HG03575 (cell line): Measurements from ENCODE around the gene USP50.
"Not testable (repeated sequence)": the region's sequence is repeated elsewhere in the genome, so short reads cannot be mapped to it uniquely, and the experiment has no call there.

Experiments used
- ATAC-seq: cut with Tn5 transposase; IDR thresholded peaks from one replicate; pipeline ENCODE4 v1.9.1; 2021; ENCODE audit not compliant: unreplicated experiment, insufficient number of reproducible peaks, low FRiP score; ENCODE audit errors: extremely low read depth

The USP50 gene

DNA sequence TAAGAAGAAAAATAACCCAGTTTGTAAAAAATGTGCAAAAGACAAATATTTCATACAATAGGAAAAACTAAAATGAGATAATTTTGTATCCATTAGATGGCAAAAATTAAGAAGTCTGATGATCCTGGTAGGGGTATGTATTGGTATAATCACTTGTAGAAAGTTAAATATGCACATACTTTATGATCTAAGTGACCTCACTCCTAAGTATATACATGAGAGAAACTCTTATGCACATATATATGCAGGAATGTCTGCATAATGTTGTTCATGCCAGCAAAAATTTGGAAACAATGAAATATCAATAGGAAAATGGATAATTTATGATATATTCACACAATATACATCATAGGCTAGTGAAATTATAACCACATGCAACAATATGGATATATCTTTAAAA is 33.5 kb downstream of the USP50 start:
- ATAC-seq: no peak

- ATAC-seq: no peak
Measured at GRCh38 chr15:50506121-50506520, 40.3 kb downstream of the USP50 start.

GRCh38 chr15:50505656-50506055 is 40.8 kb downstream of the USP50 start:
- not testable (repeated sequence) for ATAC-seq

GRCh38 chr15:50503144-50503543 is 43.3 kb downstream of the USP50 start:
- no peak for ATAC-seq

DNA sequence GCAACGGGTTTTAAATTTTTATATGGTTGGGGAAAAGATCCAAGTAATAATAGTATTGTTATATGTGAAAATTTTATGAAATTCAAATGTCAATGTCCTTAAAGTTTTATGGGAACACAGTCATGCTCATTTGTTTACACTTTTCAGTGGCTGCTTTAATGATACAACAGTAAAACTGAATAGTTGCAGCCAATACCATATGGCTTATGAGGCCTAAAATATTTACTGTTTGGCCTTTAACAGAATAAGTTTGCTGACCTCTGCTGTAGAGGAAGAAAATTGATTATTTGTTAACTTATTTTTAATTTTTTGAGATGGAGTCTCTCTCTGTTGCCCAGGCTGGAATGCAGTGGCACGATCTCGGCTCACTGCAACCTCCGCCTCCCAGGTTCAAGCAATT is 44.7 kb downstream of the USP50 start:
- ATAC-seq: no peak

DNA sequence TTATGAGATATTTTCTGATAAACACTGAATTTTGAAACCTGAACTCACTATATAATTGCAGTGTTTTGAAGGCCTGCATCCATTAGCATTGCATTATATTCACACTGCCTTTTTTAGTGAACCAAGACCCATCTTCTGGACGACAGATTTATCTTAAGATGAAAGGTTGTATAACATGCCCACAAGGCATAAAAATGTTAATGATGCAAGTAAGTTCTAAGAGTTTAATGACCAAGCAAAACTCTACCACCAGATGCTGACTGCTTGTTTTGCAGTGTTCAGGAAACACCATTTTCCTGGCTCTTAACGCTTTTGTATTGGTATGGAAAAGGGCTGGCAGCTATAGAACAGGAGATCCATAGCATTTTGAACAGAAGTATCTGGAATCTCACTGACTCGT is 46.1 kb downstream of the USP50 start:
- no peak for ATAC-seq

DNA sequence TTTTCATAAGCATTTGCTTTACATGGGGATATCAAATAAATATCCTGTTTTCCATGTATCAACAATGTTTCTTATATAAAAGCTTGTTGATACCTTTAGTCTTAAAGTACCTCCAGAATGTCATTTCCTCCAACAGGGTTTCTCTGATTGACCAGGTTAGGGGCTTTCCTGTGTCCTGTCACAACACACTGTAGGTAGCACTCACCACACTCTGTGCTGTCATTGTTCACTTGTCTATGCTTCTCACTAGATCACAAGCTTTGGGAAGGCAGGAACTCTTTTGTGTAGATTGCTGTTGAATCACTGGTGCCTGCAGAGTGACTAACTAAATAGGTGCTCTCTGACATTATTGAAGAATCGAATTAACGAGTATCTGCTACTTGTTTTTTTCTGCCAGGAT is 49.8 kb downstream of the USP50 start:
- no peak for ATAC-seq

DNA sequence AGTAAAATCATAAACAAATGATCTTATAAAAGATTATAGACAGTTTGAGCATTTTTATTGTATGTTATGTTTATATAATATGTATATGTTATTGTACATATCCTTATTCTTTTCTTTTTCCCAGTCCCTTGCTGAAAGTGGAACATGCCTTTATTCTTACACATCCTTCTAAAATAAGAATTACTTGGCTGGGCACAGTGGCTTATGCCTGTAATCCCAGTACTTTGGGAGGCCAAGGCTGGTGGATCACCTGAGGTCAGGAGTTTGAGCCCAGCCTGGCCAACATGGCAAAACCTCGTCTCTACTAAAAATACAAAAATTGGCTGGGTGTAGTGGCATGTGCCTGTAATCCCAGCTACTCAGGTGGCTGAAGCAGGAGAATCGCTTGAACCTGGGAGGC is 51.9 kb downstream of the USP50 start:
- ATAC-seq: not testable (repeated sequence)

GRCh38 chr15:50493625-50494024 is 52.8 kb downstream of the USP50 start:
- ATAC-seq: no peak

GRCh38 chr15:50487287-50487686 is 59.2 kb downstream of the USP50 start:
- ATAC-seq: no peak

- no peak for ATAC-seq
Measured at GRCh38 chr15:50485389-50485788, 61.1 kb downstream of the USP50 start.

DNA sequence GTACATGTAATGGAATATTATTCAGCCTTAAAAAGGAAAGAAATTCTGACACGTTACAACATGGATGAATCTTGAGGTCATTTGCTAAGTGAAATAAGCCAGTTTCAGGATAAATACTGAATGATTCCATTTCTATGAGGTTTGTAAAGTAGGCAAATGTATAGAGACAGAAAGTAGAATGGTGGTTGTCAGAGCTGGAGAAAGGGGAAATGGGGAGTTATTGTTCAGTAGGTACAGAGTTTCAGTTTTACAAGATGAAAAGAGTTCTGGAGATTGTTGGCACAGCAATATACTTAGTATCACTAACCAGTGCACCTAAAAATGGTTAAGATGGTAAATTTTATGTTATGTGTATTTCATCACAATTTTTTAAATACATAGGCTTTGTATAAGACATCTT is 61.7 kb downstream of the USP50 start:
- no peak for ATAC-seq

GRCh38 chr15:50476143-50476542 is 70.3 kb downstream of the USP50 start:
- no peak for ATAC-seq

DNA sequence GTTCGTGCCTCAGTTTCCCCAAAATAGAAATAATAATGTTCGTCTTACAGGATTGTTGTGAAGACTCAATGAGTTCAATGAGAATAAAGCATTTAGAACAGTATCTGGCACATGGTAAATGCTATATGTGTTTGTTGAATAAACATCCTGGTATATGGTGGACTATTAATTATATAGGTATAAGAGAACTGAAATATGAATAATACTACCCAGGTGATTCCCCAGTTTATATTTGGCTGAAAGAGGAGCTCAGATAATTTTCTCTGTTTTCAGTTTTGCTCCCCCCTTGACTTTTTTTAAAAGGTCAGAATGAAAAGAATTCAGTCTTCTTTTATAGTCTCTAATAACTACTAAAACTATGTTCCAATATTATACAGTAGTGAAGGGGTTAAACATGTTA is 75.4 kb downstream of the USP50 start:
- ATAC-seq: no peak

DNA sequence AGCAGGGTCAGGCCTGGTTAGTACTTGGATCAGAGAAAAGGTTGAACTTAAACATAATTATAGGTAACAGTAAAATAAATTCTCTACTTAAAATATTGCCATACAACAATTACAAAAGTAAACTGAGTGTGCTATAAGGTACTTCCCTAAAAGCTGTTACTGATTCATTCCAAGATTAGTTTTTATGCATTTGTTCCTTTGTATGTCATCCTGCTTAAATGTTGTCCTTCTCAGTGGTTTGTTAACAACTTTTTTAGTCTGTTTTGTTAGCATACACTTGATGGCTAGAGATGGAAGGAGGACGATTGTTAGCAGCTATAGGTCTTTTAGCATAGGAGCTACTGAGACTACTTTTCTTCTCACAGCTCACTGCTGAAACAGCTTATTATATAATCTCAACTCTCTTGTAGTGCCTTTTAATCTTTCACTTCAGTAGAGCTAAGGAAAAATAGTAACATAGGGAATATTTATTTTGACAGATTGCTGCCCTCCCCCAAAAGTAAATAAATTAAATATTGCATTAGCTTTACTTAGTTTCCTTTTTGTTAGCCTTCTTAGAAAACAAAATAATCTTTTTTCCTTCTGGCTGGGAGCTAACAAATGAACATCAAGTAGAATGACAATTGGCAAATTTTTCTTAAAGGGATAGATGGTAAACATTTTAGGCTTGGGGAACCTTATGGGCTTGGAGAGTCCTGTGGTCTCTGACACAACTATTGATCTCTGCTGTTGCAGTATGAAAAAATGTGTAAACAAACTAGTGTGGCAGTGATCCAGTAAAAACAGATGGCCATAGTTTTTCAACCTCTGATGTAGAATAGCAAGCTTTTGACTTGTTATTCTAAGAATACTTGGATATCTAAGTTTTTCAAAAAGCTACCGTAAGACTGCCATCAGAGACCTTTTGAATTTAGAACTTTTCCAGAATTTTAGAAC is 82.8 kb downstream of the USP50 start:
- ATAC-seq: no peak

DNA sequence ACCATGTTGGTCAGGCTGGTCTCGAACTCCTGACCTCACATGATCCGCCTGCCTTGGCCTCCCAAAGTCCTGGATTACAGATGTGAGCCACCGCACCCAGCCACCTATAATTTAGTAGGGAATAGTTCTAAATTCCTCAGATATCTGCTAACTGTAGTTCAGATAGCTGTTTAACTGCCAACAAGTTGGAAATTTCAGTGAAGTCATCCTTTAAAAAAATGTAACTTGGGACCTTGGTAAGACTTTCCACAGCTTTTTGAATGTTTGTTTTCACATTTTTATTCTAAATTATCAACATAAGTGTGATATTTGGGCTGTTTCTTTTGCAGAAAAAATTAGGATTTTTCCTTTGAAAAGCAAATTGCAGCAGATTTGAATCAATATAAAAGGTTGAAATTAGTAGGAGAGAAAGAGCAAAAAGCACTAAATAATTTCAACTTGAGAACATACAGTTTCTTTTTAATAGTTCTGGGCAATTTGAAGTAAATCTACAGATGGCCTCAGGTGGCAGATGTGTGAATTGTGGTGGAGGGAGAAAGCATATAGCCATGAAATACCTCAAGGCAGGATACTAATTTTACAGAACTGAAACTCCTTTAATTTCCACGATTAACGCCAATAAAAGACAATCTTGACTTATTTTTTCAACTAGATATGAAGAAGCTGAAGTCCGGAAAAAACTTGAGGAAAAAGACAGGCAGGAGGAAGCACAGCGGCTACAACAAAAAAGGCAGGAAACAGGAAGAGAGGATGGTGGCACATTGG is 87.9 kb downstream of the USP50 start:
- no peak for ATAC-seq

- ATAC-seq: no peak
Measured at GRCh38 chr15:50452927-50453326, 93.5 kb downstream of the USP50 start.
